DMS53 (cell line): ENCODE measurements around the gene IFT43.
"Not testable (repeated sequence)": the region's sequence is repeated elsewhere in the genome, so short reads cannot be mapped to it uniquely, and the experiment has no call there.

Source experiments
- DNase-seq: peaks from one replicate; lab custom pipeline; 2025; lab: John Stamatoyannopoulos, UW

Gene IFT43

DNA sequence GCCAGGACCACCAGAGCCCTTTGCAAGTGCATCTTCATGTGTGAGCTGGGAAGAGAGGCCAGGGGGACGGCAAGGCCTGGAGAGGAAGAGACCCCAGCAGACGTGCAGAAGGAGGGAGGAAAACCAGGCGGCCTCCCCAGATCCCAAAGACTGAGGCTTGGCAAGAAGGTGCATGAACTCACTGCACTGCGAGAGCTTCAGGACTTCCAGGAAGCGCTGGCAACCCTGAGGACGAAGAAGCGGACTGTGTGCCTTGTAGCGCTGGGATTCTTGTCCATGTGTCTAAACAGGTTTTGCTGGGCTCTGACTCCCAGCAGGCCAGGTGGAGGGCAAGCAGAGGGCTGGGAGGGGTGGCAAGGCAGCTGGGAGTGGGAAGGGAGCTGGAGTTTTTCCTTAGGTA, 4.7 kb upstream of the IFT43 start:
- peak; percentile 64 for DNase-seq

DNA sequence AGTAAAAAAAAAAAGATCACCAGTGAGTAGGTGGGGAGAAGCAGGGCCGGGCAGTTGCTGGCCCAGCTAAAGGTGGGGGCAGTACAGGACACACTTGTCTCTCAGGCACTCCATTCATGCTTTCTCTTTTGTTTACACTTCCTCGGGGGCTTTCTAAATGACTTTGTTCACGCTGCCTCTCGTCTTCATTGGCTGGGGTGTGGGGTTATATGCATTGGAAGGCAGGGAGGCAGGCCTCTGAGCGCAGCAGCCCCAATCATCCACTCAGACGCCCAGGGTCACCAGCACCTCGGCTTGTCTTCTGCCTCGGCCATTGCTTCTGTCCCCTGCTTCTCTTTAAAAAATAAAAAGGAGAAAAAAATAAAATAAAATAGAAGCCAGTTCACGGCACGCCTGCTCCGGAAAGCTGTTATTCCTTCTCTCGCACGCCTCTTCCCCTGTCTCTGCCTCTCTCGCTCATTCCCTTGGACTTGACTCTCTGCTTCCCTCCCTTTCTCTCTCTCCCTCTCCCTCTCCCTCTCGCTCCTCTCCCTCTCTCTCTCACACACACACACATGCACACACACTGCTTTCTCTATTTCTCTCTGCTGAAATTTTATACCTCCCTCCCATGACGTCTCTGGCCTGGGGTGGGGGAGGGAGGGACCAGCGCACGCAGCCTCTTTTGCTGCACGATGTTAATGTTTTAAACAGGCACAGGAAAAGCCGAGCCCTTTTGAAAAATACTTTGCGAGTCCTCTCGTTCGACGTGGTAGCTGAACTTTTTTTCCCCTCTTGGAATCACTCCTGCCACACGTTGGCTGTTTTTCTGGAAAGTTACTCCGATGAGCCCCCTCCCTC, 3.9 kb upstream of the IFT43 start, which contains the start of gene TGFB3:
Gene TGFB3, minus strand, starts transcription at position 570 of the 840 bp plus-strand sequence. CDS start 1,102 bp downstream, outside the sequence.
- peak; percentile 89 for DNase-seq

DNA sequence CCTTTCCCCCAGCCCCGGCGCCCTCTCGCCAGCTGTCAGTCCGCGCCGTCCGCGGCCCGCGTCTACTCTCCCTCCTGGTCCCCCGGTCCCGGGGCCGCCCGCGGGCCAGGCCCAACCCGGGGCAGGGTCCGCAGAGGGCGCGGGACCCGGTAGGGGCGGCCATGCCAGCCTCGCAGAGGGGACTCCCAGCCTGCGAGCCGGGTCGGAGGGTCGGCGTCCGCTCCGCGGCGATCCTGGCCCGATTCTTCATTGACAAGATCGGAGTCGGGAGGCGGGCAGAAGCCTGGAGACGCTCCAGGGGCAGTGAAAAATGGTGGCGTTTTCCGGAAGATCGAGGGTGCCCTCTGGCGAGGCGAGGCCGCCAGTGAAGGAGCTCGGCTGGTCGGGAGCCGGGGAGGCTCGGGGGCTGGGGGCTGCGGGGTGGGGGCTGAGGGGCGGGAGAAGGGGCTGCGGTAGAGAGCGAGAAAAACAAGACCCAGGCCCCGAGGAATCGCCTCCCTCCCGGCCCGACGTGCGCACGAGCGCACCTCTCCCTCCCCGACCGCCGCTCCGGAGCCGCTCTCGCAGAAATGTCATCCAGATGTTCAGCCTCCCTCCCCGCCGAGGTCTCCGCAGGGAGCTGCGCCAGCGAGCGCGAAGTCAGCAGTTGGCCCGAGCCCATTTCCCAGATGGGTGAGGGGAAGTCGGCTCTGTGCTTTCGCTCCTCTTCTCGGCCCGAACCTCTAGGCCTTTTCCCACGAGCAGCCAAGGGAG, 3.1 kb upstream of the IFT43 start:
- peak; percentile 83 for DNase-seq

DNA sequence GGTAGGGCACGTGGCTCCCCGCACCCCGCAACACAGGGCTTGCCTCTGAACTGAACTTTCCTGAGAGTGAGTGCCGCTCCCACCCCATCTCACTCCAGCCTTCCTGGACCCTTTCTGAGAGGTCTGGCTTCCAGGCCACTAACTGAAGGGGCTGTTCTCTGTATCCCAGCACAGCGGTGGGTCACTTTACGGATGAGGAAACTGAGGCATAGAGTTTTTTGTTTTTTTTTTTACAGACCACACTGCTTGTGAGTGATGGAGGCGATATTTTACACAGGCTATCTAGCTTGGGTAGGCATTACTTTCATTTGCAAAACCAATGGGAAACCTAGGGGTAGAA, 2.6 kb upstream of the IFT43 start:
- no peak for DNase-seq

DNA sequence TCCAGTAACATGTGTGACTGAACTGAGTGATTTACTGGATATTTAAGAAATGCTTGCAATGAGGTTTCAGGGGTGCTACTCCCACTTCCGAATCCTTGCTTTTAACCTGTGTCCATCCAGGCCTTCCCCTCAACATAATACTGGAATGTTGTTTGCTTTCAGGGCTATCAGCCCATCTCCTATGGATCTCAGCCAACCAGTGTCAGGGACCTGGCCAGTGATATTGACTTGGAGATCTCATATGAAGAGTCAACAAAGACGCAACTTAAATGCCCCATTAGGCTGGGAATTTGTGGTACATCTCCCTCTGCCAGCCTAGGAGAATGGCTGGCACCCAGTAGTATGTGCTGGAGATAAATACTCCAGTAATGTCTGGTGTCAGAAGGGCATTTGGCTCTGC, 889 bp upstream of the IFT43 start:
- peak; percentile 6 for DNase-seq

DNA sequence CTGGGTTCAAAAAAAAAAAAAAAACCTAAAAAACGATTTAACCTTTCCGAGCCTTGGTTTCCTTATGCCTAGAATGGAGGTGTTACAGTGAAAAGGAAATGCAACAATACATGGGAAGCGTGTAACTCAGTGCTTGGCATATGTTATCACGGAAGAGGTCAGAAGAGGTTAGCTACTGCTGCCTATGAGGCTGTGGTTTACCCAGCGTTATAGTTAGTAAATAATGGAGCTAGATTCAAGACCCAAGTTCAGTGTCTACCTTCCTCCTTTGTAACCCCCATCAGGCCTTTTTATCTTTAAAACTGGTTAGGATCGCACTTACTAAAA, 839 bp downstream of the IFT43 start:
- no peak for DNase-seq

DNA sequence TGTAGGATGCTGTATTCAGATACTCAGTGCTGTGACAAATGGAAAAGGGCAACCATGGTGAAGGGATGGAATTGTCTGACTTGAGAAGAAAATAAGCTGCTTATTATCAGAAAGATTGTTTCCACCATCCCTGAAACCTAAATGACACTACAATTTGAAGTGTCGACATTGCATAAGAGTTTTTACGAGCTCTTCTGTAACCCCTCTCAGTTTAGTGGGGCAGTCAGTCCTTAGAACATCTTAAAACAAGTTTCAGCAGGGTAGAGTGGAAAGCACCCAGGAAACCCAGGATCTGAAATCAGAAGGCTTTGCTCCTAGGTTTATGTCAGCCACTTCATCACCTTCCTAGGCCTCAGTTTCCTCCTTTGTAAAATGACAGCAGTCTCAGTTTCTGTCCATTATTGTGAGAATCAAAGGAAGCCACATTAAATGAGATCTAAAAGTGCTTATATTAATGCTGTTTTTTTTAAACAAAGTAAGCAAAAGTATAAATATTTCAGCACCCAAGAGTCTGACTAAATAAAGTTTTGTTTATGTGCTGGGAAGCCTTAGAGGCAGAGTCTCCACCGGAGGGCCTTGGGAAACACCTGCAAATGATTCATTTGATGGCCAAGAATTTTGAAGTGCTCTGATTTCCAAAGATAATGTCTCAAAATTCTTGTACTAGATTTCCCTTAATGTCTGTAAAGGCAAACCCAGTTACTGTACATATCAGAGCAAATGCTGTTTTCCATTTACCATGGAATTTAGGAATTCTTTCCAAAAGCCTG, 1.8 kb downstream of the IFT43 start:
- DNase-seq, result no peak

DNA sequence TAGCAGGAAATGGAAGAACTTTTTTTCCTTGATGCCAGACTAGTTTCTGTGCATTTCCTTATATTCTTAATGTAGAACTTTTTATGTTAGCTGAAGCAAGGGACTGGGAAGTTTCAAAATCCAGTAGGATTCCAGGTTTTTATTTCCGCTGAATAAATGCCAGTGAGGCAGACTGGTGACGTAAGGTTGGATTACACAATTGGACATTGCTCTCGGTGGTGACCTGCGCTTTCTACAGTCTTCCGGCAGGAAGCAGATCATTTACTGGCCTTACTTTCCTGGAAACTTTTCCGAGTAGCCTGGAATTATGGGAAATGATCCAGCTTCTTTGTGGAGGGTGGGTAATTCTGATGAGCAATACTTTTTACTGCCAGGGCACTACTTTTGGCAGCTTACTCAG, 3.6 kb downstream of the IFT43 start:
- DNase-seq, result no peak

DNA sequence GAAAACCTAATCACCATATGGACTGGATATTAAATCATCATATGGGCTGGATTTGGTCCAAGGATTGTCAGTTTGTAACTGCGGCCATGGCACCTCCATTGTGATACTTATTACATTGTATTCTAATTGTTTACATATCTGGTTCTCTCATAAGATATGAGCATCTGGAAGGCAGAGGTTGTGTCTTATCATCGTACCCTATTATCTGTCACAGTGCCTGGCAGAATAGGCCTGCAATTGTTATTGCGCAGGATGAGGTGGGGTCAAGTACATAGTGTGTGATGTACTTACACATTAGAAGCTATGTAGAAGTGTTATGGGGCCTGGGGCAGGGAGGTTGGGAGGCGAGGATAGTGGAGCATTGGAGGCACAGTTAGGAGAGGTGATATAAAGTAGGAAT, 4.7 kb downstream of the IFT43 start:
- no peak for DNase-seq

DNA sequence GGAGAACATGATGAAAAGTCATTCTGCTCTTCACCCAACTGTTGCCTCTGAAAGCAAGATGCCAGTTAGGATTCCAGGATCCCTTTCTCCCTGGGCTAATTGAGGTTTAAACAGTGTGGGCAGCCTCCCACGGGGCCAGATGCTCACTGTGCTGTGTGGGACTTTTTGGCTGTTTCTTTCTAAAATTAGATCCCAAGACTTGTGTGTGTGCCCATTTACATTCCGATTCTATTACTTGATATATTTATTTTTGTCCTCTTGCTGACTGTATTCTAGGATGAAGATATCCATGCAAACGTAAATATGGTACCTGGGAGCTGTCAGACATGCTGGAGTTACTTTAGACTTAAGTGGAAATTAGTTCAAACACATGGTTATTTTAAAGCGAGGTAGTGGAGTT, 6.2 kb downstream of the IFT43 start:
- DNase-seq, result no peak

DNA sequence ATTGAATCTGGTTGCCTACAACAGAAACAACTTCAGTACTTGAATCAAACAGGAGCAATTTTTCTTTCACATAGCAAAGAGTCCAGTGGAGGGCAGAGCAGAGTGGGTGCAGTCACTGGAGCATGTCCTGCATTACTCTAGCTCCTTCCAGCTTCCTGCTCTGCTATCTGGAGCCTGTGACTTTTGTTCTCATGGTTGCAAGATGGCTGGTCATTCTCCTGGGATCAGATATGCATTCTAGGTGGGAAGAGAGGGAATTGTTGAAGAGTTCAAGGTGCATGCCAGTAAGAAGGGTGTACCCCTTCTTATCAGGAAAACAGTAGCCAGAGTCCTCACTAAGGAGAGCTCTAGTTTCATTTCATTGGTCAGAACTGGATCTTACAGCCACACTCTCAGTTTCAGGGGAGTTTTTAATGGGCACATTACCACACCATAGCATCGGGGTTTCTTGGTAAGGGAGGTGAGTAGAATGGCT, 8.0 kb downstream of the IFT43 start:
- DNase-seq, result no peak

DNA sequence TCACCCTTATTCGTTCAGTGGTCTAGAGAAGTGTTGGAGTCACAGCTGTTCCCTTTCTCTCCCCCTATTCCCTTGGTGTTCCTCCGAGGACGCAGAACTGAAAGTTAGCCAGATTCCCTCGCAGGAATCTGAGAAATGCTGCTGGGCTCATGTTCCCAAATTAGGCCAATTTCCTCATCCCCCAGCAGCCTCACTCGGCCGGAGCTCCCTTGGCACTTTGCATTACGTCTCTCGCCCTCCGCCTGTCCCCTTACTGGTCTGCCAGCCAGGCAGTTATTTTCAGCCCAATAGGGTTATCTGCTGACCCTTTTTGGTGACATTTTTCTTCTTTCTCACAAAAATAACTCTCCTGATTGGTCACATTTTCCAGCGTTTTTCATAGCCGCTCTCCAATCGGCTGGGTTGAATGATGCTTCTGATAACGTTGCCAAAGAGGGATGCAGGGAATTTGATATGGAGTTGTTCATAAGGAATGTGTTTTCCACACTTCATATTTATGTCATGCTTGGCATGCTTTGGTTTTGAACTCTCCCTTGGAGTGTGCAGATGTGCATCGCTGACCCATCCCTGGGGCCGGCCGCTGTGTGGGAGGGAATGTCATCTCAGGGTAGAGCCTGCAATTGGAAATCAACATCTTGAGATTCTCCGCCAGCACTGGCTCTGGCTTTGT, 9.9 kb downstream of the IFT43 start:
- no peak for DNase-seq

DNA sequence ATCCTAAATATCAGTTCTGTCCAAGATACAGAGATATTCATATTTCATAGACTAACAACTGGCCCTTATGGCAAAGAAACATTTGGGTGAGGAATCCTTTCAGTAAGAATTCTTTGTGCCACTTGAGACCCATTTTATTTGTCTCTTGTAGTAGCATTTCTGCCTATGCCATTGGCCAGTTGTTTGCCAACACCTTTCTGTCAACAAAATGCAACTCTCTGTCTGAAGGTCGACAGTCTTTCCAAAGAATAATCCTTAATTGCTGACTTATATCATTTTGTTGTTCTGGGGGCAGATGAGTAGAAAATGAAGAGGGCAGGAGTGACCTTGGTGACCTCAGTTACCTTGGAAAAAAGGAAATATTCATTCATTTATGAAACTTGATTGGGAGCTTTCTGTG, 10.9 kb downstream of the IFT43 start:
- no peak for DNase-seq

DNA sequence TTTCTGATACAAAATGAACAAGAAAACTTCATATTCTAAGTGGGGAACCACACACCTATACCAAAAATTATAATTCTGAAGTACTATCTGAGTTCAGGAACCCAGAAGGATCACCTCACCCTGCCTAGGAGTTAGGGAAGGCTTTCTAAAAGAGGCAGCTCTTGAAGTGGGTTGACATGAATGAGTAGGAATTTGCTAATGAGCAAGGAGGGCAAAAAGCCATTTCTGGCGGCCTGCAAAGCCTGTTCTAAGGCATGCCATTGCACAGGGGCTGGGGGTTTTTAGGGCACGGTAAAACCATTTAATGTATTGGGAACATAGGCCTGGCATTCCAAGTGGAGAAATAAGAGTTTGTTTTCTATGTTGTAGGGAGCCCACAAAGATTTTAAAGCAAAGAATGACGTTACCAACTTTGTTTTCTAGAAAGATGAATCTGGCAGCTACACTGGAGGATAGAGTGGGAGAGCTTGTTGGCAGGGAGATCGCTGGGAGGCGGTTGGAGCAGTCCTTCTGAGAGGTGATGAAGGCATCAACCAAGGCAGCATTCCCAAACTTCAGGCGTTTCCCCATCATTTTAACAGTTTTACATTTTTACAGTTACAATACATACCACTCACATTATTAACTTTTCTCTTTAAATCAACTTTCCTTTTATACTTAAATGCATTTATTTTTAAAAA, 14.1 kb downstream of the IFT43 start:
- no peak for DNase-seq

DNA sequence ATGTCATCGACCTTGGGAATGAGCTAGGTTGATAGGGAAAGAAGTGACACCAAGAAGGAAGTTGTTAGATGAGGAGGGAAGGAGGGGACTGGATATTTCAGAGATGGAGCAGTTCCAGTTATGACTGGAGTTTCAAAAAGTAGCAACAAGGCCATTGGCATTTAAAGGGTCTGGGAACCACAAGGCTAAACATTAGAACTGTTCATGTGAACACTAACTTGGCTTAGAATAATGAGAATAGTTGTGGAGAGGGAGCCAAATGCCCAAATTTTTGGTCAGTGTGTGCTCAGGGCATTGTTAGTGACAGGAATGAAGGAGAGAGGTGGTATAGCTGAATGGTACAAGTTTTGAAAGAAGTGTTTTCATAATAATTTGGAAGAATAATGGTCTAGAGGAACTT, 16.8 kb downstream of the IFT43 start:
- DNase-seq, result no peak

DNA sequence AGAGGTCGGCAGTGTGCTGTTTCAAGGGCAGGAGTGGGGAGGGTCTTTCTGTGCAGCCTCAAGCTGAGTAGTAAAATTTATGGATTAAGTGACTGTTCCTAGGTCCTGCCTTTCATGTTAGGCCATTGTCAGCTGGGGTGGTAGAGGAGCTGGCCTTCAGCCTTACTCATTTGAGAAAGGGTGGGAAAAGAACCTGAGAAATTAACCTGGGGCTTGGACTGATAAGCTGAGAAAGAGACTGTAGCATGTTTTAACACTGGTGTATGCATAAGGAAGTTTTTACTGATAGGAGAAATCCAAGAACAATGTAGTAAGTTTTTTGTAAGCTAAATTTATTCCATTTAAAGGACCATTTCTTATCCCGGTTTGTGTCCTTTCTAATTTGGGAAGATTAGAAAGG, 20.7 kb downstream of the IFT43 start:
- no peak for DNase-seq

DNA sequence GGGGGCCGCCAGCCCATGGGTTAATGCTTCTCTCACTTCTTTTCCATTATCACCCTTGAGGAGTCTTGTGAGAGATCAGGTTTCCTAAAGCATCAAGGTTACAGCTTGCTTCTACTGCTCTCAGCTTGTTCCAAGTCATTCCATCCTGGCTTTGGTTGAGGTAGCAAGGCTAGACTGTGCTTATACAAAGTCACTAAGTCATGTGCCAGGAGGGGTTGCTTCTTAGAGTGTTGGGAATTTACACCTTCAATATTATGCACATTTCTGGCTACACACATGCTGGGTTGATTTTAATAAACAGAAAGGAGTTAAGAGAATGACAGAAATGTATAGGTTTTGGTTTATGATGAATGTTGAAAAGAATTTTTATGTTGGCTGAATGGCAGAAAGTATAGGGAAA, 21.8 kb downstream of the IFT43 start:
- no peak for DNase-seq

DNA sequence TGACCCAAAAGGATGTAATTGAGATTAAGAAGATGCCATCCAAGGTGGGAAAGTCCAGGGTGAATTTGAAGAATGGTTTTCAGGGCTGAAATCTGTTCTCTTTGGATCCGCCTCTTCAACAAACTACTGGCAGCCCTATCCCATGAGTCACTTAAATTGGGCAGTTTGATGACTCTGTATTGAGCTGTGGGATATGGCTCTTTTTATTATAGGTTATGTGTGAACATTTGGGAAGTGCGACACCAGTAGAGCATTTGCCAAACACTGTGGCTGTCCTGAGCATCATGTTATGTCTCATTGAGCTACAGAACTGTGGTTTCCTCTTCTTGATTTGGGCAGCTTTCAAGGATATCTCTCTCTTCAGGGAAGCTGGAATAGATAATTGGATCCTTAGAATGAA, 22.3 kb downstream of the IFT43 start:
- DNase-seq, result no peak

DNA sequence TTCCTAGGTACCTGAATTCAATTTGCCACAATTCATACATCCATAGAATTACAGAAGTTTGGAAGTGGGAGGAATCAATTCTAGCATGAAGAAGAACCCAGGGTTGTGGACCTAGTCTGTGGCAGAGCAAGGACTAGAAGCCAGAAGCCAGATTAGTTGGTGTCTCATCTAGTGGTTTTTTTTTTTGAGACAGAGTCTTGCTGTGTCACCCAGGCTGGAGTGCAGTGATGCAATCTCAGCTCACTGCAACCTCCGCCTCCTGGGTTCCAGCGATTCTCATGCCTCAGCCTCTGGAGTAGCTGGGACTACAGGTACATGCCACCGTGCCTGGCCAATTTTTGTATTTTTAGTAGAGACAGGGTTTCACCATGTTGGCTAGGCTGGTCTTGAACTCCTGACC, 24.1 kb downstream of the IFT43 start:
- DNase-seq, result not testable (repeated sequence)

DNA sequence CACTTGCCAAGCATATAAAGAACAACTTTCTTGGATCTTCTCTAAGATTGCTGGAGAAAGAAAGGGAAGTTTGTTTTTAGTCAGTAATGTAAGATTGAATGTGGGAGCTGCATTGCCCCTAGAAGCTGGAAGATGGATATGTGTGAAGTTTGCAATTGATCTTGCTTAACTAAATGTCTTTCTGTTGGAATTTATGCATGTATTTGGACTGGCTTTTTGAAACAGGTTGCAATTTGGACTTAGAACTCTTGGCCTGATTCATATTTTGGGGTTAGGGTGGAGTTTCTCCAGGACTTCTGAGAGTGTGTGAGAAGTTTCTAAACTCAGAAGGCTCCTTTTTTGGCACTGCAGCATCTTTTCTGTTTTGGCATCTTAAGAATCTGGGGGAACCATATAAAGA, 26.4 kb downstream of the IFT43 start:
- no peak for DNase-seq

DNA sequence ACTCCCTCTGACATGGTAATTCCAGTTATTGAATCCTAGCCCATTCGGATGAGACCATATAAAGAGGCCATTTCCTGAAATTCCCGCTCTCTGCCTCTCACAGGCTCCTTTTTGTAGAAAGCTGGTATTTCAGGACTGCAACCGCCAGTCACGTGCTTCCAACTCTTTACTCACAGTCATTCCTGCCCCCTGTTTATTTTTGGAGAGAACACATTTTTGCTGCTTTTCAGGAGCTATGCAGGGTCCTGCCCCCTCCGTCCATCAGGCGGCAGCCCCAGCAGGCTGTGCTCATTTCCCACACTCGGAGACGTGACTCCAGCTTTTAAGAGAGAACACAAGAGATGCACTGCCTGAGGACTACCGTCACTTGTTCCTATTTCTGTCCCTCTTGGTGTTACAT, 26.8 kb downstream of the IFT43 start:
- DNase-seq, result no peak

DNA sequence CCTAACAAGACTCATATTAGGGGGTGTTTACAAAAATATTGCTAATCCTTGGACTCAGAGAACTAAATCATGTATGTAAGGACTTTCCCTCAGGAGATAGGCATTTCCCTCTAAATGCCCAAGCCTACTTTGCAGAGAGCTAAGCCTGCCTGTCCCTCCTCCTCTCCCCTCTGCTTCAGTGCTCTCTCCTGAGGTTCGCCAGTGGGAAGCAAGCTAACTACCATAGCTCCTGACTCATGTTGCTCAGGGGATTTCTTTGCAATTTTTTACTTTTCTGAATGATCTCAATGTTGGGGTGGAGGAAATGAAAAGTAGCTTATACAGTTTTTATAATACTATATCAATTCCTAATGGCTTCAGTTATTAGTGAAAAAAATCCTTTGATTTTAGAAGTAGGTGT, 29.6 kb downstream of the IFT43 start:
- no peak for DNase-seq
